HTERT RPE-1 (cell line): ENCODE results near the gene TMCO5A.

Experiments used
- in situ Hi-C: fragments of 300-500 bp; cut with MboI; formaldehyde crosslinking; loops from 4 replicates; pipeline ENCODE4 v1.14.3; 2020; ENCODE audit warnings: low sequenced_read_pairs

Gene TMCO5A

DNA sequence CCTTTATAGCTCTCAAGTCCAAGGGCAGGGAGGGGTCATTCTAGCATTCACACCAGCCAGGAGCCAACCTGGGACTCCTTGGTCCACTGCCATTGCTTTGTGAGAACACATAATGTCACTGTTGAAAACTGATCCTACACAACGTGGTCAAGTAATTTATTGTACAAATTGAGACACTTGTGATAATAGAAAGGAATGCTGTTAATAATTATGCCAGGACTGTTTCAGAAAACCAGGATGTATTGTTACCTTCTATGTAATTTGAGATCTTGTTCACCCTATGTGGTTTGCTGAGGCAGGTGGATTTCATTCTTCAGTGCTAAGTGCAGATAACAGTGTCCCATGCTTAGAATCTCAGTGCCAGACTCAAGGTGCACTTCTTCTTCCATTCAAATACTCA is 33.3 kb downstream of the TMCO5A start:
- in situ Hi-C loops: no loop called here

- in situ Hi-C loops: no loop called here
Observed at GRCh38 chr15:37973856-37974255, 39.4 kb downstream of the TMCO5A start.

GRCh38 chr15:37978231-37978630 is 43.8 kb downstream of the TMCO5A start:
- in situ Hi-C loops: no loop called here

DNA sequence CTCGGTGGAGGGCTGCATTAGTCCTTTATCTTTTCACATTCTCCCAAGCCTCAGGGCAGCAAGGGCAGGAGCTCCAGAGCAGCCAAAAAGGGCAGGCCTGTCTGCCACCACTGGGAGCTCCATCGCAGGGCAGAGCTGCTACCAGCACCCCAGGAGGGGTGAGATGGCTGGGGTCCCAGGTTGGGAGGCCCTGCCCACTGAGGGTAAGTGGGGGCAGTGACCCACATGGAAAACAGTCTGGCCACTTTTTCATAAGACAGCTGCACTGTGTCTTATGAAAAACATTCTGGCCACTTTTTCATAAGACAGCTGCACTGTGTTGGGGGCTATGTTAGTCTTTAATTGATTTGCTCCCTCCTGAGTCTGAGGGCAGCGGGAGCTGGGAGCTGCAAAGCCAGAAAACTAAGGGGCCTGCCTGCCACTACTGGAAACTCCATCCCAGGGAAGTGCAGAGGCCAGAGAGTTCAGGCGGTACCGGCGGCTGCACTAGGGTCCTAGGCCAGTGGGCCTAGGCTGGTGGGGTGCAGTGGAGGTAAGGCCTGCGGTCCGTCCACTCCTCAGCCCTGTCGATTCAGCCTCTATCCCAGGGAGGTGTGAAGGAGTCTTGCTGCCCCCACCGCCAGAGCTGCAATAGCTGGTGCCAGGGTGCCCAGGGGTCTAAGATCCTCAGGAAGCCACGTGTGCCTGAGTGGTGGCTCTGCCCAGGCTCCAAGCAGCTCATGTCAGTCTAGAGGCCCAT is 45.4 kb downstream of the TMCO5A start:
- in situ Hi-C loops: no loop called here

- in situ Hi-C loops: no loop called here
Observed at GRCh38 chr15:37981201-37981600, 46.8 kb downstream of the TMCO5A start.

DNA sequence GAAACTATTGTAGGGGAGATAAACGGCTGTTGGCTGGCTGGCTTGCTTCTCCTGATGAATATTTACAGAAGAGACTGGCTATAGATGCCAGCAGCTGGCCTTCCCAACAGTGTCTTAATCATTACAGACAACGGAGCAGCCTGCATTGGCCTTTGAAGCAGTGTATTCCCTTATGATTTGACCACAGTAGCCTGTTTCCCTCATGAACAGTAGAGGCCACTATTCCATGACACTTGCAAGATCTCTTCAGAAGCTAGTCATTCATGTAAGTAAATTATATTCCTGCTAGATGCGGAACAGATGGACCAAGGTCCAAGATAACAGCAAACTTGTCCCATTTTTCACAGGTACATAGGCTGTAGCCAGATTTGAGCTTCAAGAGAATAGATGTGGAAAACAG is 47.3 kb downstream of the TMCO5A start:
- in situ Hi-C loops: no loop called here

DNA sequence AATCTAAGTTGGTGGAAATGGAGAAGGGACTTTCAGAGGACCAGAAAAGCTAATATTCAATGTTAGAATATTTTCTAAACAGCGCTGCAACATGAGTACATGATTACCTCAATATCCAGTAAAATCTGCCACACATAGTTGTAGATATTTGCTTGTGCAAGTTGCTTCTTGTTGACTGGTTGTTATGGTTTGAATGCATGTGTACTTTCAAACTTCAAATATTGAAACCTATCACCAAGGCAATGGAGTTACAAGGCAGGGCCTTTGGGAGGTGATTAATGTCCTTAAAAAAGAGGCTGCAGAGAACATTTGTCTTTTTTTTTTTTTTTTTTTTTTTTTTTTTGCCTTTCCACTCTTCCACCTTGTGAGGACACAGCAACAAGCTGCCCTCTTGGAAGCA is 49.9 kb downstream of the TMCO5A start:
- in situ Hi-C loops: no loop called here

GRCh38 chr15:37995461-37996347 is 61.3 kb downstream of the TMCO5A start:
- in situ Hi-C loops: no loop called here
